Cardiac septum (tissue), 1 donor: Measurements from ENCODE around the gene ZNF311. TPM values are rescaled to one million over a fixed set of nuclear protein-coding genes. Genes with fewer than 3 reads are reported as not detected.

Experiments
- DNase-seq: peaks from one replicate; pipeline ENCODE4 v3.0.0-alpha.2; 2020; ENCODE audit warnings: low spot score
- intact Hi-C: fragments of 100-400 bp; cut with DNase I; formaldehyde crosslinking; loops from one replicate; pipeline ENCODE4 v1.14.0; 2022
- long read RNA-seq: library from polyadenylated mRNA; unstranded; transcript quantifications from one replicate; pipeline ENCODE4 v2.0.0, GENCODE V29; 2021
- total RNA-seq: library from RNA; stranded (reverse); fragmentation: NEBNext Ultra II Directional; extraction: Animal tissue kit (Norgen Biotek cat#: 25700); gene quantifications from one replicate; pipeline ENCODE4 v1.2.1, GENCODE V29; 2021
- donor health status: DM: no; HTN: no; CAD: no.

Gene ZNF311
- 0.22 TPM for total RNA-seq
- long read RNA-seq = 0 reads

DNA sequence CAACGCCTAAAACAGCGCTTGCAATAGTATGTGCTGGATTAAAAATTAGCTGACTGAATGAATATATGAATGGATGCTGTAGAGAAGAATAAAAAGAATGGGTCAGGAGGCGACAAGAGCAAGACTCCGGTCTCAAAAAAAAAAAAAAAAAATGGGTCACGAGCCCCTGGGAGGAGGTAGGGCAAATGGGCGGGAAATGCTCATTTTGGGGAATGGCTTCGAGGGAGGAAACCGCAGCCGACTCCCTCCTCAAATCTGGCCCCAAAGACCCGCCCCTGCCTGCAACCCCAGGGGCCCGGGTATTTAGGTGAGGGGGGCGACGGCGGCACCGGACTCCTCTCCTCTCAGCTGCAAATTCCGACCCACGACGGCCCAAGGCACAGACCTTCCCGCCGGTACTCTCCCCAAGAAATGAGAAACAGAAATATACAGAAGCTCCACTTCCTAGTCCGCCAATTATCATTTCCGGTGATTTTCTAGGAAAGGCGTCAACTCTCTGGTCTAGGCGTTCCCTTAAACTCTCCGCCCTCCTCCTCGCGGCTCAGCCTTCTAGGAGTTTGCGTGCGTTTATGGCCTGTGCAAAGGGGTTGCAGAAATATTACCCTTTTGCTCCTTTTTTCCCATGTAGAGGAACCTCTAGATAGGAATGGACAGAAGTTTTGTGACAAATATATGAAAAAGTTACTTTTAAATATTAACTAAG, at the start of gene ZNF311:
ZNF311 (minus strand) TSS at position 133 of the 703 bp plus-strand sequence. CDS start 1,361 bp downstream, outside the sequence.
- DNase-seq = no peak
- intact Hi-C loops = no loop called here

GRCh38 chr6:29051680-29052079, 46.6 kb upstream of the ZNF311 start:
- intact Hi-C loops = no loop called here

DNA sequence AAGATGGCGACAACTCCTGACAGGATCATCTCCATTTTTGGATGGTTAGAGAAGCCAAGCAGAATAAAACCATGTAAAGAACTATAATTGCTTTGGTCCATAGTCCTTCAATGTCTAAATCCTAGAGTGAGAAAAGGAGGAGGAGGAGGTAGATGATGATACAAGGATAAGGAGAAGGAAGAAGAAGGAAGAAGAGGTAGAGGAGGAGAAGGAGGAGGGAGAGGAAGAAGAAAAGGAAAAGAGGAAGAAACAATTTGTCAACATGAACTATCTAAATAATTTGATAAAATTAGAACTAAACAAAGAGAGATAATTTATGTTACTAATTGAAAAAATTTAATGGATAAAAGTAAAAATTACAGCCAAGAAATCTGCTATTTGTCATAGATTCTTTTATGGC, 40.0 kb upstream of the ZNF311 start, which contains the start of gene OR2W1:
OR2W1 (minus strand) TSS at position 101 of the 400 bp plus-strand sequence; CDS start at position 101, 0 bp downstream.
- DNase-seq = no peak
- intact Hi-C loops = no loop called here

More at GRCh38 chr6:29051680-29052079, 46.6 kb upstream of the ZNF311 start:
- DNase-seq = no peak

DNA sequence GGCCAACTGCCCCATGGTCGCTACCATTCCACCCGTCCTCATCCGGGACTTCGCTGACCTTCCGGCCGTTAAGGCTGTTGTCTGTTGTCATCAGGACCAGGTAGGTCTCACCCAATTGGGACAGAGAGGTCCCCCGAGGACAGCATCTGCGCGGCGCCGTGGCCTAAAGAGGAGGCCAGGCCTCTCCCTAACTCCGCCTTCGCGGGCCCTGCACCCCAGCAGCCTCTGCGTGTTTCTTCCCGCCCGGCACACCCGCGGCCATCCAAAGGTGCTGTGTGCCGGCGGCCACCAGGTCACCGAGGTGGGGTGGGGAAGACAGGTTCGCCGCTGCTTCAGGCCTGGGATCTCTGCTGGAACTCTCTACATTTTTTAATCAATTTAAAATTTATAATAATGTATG, 30.8 kb upstream of the ZNF311 start:
- DNase-seq = no peak
- intact Hi-C loops = no loop called here

GRCh38 chr6:29028821-29029220, 23.7 kb upstream of the ZNF311 start:
- intact Hi-C loops = no loop called here
- no peak for DNase-seq

- intact Hi-C loops = no loop called here
These were observed 20.9 kb upstream of the ZNF311 start for GRCh38 chr6:29025927-29026585.

GRCh38 chr6:29021434-29021833, 16.3 kb upstream of the ZNF311 start:
- intact Hi-C loops = no loop called here
- no peak for DNase-seq

More at GRCh38 chr6:29025927-29026585, 20.9 kb upstream of the ZNF311 start:
- no peak for DNase-seq

GRCh38 chr6:29019629-29020028, 14.5 kb upstream of the ZNF311 start:
- DNase-seq = no peak
- intact Hi-C loops = no loop called here

DNA sequence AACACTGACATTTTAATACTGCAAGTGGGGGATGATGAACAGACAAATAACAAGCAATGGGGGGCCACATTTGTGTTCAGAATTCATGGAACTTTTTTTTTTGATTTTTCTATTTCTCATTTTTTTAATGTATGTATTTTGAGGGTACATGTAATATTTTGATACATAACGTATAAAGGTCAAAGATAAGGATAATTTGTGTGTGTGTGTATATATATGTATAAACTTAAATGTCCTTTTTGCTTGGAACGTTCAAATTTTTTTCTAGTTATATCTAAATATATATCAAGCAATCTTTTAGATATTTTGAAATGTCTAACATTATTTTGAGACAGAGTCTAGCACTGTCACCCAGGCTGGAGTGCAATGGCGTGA, 12.3 kb upstream of the ZNF311 start:
- DNase-seq = no peak
- intact Hi-C loops = loop anchor here (2.0 kb wide), 2 partner anchors 181 to 331 kb away; no protein-coding TSS in a partner anchor

DNA sequence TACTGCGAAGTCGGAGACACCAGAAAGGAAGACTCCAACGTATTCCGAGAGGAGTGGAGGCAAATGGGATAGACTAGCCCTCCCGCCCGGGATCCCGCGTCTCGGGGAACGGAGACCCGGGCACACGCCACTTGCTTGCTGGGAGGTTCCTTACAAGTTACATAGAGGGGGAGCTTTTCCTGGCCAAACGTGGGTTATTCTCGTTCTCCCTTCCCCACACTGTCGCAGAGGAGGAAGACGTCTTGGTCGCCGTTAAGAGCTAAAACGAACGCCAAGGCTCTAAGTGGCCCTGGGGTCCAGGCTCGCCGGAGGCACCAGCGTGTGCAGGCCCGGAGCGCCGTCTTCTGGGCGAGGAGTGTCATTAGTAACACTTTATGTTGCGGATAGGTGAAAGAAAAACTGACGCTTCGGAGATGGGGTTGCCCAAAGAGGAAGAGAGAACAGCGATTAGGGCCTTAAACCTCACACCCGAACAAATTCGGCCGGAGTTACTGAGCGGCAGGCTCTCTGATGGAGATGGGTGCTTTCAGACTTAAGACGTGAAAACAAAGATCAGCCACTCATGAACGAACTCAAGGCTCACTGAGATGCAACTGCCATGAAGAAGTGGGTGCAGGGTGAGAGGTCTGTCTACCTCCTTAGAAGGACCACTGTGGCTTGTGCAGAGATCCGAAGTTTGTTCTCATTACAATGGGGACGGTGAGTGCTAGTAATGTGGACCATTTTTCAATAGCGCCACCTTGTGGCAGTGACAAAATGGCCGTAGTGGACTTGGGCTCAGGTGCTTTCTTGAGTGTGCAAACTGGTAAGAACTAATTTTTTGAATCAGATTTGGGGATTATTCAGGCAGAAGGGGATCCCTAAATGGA, 11.7 kb upstream of the ZNF311 start:
- intact Hi-C loops = loop anchor here (2.0 kb wide), 2 partner anchors 180 to 330 kb away; no protein-coding TSS in a partner anchor
- DNase-seq = peak; percentile 80

- DNase-seq = no peak
- intact Hi-C loops = no loop called here
These were observed 9.9 kb upstream of the ZNF311 start for GRCh38 chr6:29014729-29015608.

- intact Hi-C loops = no loop called here
- no peak for DNase-seq
These were observed 6.2 kb upstream of the ZNF311 start for GRCh38 chr6:29011276-29011734.

DNA sequence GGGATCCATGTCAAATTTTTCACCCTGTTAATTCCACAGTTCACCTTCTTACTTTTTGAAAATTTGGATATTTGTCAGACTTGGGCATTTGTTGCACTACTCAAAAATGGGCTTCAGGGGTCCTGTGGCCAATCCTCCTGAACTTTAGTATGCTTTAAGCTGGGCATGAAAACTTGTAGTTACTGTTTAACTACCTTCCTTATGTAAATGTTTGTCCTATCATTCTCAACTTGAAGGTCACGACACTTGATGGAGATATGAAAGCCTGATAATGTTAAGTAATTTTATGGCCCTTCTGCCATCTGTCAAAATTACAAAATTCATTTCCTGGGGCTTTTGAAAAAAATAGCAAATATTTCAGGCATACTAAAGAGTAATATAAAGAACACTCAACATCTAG, 4.2 kb upstream of the ZNF311 start:
- intact Hi-C loops = no loop called here
- DNase-seq = no peak

GRCh38 chr6:29008089-29008488, 3.0 kb upstream of the ZNF311 start:
- intact Hi-C loops = no loop called here
- DNase-seq = no peak

DNA sequence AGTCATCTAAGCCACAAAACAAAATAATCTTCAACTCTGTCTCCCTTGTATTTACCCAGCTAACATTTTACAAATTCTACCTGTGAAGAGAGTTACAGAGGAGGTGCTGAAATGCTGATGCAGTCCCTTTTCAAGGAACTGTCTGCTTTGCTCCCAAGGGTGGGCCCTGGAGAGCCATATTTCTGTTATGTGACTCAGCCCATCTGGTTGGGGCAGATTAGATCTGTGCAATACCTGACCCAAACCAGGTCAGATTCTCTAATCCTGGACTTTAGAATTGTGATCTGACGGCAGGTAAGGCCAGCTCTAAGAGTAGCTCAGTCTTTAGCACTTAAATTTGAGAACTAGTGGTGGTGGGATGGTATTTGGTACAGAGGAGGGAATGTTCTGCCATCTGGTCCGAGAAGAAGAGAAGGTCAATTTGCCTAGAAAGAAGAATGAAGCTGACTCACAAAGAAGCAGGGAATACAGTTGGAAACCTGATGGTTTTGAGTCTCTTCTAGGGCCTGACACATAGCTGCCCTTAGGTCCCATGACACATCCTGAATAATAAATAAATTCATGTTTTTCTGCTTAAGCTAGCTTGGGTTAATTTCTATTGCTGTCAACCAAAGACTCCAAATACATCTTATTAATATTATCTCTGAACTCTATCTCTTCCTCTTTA, 8.1 kb downstream of the ZNF311 start:
- intact Hi-C loops = no loop called here

DNA sequence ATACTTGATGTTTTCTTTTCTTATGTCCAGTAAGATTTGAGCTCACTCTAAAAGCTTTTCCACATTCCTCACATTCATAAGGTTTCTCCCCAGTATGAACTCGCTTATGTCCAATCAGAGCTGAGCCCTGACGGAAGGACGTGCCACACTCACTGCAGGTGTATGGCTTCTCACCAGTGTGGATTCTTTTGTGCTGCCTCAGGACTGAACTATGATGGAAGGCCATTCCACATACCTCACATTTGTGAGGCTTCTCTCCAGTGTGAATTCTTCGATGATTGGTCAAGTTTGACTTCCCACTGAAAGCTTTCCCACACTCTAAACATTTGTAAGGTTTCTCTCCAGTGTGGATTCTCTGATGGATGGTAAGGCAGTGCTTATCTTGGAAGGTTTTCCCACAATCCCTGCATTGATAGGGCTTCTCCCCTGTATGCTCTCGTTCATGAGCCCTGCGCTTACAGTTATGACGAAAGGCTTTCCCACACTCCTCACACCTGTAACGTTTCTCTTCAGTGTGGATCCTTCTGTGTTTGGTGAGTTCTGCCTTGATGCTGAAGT, 9.9 kb downstream of the ZNF311 start:
- no peak for DNase-seq
- intact Hi-C loops = no loop called here

More for the DNA sequence above, 8.1 kb downstream of the ZNF311 start:
- DNase-seq = no peak

DNA sequence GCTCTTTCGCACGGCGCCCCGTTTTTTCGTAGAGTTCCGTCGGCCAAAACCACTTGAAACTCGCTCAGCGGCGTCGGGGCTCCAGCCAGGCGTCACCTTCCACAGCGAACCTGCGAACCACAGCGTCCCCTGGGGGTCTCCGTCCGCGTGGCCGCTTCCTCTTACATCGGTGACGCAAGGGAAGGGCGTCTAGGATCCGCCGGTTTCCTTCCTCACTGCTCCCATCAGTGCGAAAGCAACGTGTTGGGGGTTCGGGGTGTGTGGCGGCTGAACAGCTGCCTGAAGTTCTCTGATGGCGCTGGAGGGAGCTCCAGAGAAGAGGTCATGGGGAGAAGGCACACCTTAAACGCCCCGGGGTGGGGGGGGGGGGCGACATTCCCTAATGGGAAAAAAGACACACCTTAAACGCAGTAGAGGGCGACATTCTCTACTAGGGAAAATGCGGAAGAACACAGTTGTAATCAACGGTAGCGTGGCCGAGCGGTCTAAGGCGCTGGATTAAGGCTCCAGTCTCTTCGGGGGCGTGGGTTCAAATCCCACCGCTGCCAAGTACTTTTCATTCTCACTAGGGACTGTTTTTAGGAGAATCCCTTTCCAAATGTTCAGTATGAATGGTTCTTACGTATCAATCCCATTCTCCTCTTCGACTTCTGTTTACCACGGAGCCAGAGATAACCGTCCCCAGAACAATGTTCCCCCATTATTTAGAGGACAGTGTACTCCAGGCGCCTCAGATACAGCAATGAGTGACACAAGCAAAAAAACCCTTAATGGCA, 16.4 kb downstream of the ZNF311 start:
- intact Hi-C loops = loop anchor here (10.0 kb wide), 4 partner anchors 64 to 154 kb away; partner anchors contain the start of gene TRIM27
- DNase-seq = peak; percentile 79
